Tibial nerve (tissue), 4 donors: ENCODE results near the gene DNAJC6.

Source experiments
- EP300 ChIP-seq, 2 donors: sonication (generic); formaldehyde crosslinking; IDR thresholded peaks; one replicate each; pipeline ENCODE4 v1.6.1; 2017; ENCODE audit warnings: antibody characterized with exemption in 2 of 2, mild to moderate bottlenecking in 1 of 2
- TF ChIP-seq, protein P1 (sequence below), 5 experiments: fragments of 200-600 bp in 3 of 5; fragments of 450-650 bp in 2 of 5; sonication (generic) in 3 of 5; IDR thresholded peaks; one replicate each; pipeline ENCODE4 v1.5.1; 2016 to 2019; ENCODE audit warnings: antibody characterized with exemption in 5 of 5, mild to moderate bottlenecking in 3 of 5, moderate library complexity in 2 of 5

GRCh38 chr1:65297706-65298105 is 11.6 kb upstream of the DNAJC6 start:
- TF ChIP-seq, protein P1, sequence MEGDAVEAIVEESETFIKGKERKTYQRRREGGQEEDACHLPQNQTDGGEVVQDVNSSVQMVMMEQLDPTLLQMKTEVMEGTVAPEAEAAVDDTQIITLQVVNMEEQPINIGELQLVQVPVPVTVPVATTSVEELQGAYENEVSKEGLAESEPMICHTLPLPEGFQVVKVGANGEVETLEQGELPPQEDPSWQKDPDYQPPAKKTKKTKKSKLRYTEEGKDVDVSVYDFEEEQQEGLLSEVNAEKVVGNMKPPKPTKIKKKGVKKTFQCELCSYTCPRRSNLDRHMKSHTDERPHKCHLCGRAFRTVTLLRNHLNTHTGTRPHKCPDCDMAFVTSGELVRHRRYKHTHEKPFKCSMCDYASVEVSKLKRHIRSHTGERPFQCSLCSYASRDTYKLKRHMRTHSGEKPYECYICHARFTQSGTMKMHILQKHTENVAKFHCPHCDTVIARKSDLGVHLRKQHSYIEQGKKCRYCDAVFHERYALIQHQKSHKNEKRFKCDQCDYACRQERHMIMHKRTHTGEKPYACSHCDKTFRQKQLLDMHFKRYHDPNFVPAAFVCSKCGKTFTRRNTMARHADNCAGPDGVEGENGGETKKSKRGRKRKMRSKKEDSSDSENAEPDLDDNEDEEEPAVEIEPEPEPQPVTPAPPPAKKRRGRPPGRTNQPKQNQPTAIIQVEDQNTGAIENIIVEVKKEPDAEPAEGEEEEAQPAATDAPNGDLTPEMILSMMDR (IDR thresholded peaks at IDR 0.05), result no peak
- no peak for TF ChIP-seq EP300 (IDR thresholded peaks at IDR 0.05)
